ENCODE results near the gene PTPRG. TPM values are rescaled to one million over a fixed set of nuclear protein-coding genes. Genes with fewer than 3 reads are reported as not detected.

PTPRG gene
- total and polyA plus RNA-seq, 2 donors (not counting 3 experiments of a cell fraction or from before 2014, with no cell fraction given), result 8.9 to 39.1 TPM

DNA sequence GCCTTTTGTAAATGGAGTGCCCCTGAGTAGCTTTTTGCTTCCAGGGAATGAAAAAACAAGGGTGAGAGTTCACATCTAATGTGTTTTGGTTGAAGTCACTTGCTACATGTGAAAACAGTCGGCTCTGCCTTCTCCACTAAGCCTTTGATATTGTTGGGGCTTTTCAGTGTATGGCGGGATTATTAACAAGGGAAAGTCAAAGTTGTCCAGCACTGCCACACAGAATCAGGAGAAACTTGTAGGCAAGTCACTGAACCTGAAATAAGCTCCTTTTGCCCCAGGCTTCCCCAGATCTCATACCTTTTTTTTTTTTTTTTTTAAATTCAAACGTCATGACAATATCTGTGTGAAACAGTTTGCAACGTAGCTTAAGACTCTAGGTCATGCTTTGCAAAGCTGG lies 564.0 kb downstream of the PTPRG start:
- POLR2A ChIA-PET, result no interaction called here
- CTCF ChIA-PET, result interaction anchor here (1.2 kb wide), 1 partner anchor 63 kb away, joined by 3 read pairs; no protein-coding TSS in a partner anchor
- dilution Hi-C loops (cut with MboI; ENCODE audit: extremely low pct_ligation_motif_present, low sequenced_read_pairs), result no loop called here

More for the DNA sequence above, 564.0 kb downstream of the PTPRG start:
- DNase-seq (ENCODE audit: low read depth, low spot score) (no peak), FAIRE-seq (no peak)
- BruUV-seq (replicated peaks), result no TSS peak
- no peaks in the 10 kb centered on the region for H3K79me2 ChIP-seq (ENCODE audit: control insufficient read depth, insufficient read depth, low read length)
- H4K20me1 ChIP-seq (replicated peaks; ENCODE audit: control insufficient read depth, extremely low read depth, insufficient read depth, low read length), result no peaks in the 10 kb centered on the region
- no peak overlapping the region for H2AFZ ChIP-seq (ENCODE audit: low read depth, low read length)
- no peaks in the 10 kb centered on the region for H3K9me3 ChIP-seq (replicated peaks; ENCODE audit: control insufficient read depth, insufficient read depth, low read length)
- H3K36me3 ChIP-seq (ENCODE audit: control insufficient read depth in 2 of 2, extremely low read depth in 1 of 2, insufficient read depth in 2 of 2, low read length in 2 of 2), result no peaks in the 10 kb centered on the region
- no peaks in the 10 kb centered on the region for H3K9me1 ChIP-seq (replicated peaks; ENCODE audit: control insufficient read depth, extremely low read depth, insufficient read depth, low read length)
- no peaks in the 10 kb centered on the region for H3K4me1 ChIP-seq (ENCODE audit: control insufficient read depth, extremely low read depth, insufficient read depth, low read length)
- H3K9ac ChIP-seq (replicated peaks; ENCODE audit: extremely low read depth, insufficient read depth, low read length), result no peak overlapping the region
- H3K27ac ChIP-seq (ENCODE audit: insufficient read depth, low read depth, low read length), result no peak overlapping the region
- intact Hi-C loops (cut with micrococcal nuclease), result no loop called here
- no peak overlapping the region for H3K4me2 ChIP-seq (ENCODE audit: insufficient read depth, low read length)
- no peaks in the 10 kb centered on the region for H3K27me3 ChIP-seq (ENCODE audit: control insufficient read depth in 2 of 2, insufficient read depth in 2 of 2, low read length in 2 of 2)
- no peak for TF ChIP-seq GATA2 (IDR thresholded peaks at IDR 0.05; ENCODE audit: insufficient read depth, insufficient read length, low read depth, low read length)
- TF ChIP-seq POLR2A (IDR thresholded peaks at IDR 0.05; ENCODE audit: low read depth, low read length), result no peak
- TF ChIP-seq MYC (IDR thresholded peaks at IDR 0.05; ENCODE audit: low read depth, low read length), result no peak
- TF ChIP-seq FOS (IDR thresholded peaks at IDR 0.05; ENCODE audit: borderline replicate concordance, insufficient read depth, low read length), result no peak
- no peak for TF ChIP-seq JUN (IDR thresholded peaks at IDR 0.05; ENCODE audit: borderline replicate concordance, insufficient read depth, insufficient read length, low read depth)
- no peak for TF ChIP-seq CTCF (IDR thresholded peaks at IDR 0.05; ENCODE audit: extremely low read depth in 1 of 2, insufficient read depth in 1 of 2, low read depth in 1 of 2, low read length in 2 of 2)
- no peak for TF ChIP-seq EZH2 (IDR thresholded peaks at IDR 0.05; ENCODE audit: borderline replicate concordance, low read depth, low read length, severe bottlenecking)
- no peak for TF ChIP-seq POLR2AphosphoS5 (IDR thresholded peaks at IDR 0.05; ENCODE audit: insufficient read depth, low read depth, low read length)
- TF ChIP-seq, protein P1, sequence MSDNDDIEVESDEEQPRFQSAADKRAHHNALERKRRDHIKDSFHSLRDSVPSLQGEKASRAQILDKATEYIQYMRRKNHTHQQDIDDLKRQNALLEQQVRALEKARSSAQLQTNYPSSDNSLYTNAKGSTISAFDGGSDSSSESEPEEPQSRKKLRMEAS (IDR thresholded peaks at IDR 0.05; ENCODE audit: insufficient read depth, insufficient read length), result no peak
- no peak overlapping the region for H3K4me3 ChIP-seq (replicated peaks in 1 of 3; ENCODE audit: insufficient read depth in 1 of 3, low read depth in 1 of 3, low read length in 3 of 3)
